Stimulated activated CD4-positive, alpha-beta T cell treated with anti-CD3 and anti-CD28 coated beads, Interleukin-4, amount 100 ng/mL, for 24 hours (primary cell): Measurements from ENCODE around the gene BAD.
A peak's percentile ranks its signal among the peaks of the same experiment; 100 is the strongest.

Experiments
- DNase-seq: peaks from one replicate; pipeline ENCODE4 v3.0.0-alpha.2; 2020

Gene BAD

DNA sequence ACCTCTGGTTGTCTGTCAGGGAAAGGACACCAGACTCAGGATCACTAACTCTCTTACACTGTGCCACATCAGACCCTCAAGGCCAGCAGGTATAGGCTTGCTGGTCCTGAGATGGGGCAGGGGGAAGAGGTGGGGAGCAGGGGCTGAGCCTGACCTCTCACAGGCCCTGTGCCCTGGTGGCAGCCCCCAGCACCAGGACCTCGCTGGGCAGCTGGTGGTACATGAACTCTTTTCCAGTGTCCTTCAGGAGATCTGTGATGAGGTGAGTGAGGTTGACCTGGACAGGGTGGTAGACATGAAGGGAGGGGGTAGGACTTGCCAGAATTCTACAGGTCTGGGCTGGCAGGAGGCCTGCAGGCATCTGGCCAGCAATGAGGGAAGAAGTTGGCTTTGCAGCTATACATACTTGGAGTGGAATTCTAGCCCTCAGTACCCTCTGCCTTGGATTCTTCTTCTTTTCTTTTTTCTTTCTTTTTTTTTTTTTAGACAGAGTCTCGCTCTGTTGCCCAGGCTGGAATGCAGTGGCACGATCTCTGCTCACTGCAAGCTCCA, 57.0 kb downstream of the BAD start:
- no peak for DNase-seq

DNA sequence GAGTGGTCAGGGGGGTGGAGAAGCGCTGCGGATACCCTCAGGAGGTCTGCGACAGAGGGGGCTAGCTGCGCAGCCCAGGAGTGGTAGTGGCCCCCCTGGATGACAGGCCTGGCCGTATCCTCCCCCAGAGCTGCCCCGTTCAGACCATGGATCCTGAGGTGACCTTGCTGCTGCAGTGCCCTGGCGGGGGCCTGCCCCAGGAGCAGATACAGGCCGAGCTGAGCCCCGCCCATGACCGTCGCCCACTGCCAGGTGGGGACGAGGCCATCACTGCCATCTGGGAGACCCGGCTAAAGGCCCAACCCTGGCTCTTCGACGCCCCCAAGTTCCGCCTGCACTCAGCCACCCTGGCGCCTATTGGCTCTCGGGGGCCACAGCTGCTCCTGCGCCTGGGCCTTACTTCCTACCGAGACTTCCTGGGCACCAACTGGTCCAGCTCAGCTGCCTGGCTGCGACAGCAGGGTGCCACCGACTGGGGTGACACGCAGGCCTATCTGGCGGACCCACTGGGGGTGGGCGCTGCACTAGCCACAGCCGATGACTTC, 57.9 kb downstream of the BAD start:
- peak; percentile 62 for DNase-seq

DNA sequence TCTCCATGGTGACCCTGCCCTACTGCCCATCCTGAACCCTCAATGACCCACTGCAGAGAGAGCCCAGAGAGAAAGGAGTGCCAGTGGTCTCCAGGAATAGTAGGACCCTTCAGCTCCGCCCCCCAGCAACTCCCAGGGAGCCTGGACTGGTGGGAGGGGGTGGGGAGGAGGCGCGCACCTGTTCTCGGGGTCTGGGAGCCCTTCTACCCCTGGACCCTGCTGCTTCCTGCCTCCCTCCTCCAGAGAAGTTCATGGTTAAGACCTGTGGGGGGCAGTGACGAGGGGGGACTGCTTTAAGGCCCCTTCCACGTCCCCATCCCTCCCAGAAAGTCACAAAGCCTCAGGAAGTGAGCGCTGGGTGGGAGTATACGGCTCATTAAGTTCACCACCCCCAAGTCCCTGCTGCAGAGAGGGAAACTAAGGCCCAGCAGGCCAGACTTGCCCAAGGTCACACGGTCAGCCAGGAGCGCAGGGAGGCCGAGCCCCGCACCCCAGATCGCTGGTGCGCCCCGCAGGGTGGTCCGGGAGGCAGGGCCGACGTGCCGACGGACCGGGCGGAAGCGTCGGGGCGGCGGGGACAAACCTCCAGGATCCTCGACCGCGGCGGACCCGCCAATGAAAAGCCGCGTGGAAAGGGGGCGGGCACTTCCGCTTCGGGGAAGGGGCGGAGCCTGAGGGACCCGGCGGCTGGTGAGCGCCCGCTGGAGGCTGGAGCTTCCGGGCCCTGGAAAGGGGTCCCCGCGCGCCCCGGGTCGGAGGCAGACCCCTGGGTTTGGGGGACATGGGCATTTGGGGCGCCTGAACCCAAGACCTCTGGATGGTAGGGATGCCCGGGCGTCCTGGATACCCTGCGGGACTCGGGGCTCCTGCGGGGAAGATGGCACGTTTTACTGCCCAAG, 58.6 kb downstream of the BAD start, which contains the start of the genes NUDT22 and TRPT1:
TSS of gene NUDT22 (plus strand) at position 667 of the 899 bp plus-strand sequence. CDS start 379 bp downstream, outside the sequence.
TSS of gene TRPT1 (minus strand) at position 579 of the 899 bp plus-strand sequence. CDS start at position 253, 326 bp downstream.
- DNase-seq = peak; percentile 93

DNA sequence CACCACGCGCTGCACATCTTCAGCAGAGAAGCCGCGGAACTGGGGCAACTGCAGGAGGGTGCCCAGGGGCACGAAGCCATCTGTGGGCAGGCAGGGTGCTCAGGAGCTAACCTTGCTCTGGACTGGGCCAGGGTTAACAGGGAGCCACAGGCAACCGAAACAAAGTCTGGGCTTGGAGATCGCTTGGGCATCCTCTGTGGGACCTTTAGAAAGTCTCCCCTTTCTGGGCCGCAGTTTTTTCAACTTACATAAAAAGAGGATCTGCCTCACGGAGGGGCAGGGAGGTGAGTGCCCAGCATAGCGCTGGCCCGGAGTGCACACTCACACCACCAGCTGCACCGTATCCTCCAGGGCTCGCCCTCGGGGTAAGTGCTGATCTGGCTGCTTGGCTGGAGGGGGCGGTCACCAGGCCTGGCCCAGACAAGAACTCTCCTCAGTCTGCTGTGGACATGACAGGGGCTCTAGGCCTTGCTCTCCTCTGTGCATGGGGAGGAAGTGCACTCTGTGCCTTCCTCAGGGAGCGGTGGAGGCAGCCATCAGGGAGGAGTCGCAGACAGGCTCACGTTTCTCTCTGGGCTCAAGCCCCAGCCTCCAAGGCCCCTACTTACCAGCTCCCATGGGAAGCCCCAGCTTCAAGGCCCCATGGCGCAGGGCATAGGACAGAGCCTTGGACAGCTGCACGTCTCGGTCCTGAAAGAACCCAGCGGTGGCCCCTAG, 59.4 kb downstream of the BAD start:
- no peak for DNase-seq

DNA sequence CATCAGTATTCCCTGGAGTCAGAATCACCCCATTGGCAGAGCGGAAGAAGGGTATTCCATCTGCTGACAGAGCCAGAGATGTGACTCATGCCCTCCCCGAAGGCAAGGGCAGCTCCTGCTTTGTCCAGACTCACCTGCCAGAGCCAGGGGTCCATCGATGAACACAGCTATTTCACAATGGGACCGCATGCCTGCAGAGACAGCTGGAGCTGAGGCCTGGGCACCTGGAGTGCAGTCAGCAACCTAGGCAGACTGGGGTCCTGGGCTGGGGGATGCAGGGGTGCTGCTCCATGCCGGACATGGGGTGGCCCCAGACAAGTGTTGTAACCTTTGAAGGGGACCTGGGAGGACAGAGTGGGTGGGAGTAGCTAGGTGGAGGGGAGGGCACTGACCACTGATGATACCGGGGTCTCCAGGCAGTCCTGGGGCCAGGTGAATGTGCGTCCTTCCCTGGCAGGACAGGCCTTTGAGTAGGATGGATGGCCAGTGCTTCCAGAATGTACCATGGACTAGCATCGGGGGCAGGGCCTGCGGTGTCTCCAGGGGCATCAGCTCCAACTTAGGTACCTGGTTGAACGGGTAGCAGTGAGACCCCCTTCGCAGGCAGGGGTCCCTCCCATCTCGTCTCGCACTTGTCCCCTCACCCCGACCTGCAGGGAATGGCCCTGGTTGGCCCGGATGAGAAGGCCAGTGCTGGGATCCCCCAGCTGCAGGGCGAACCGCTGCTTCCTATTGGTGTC, 60.1 kb downstream of the BAD start:
- no peak for DNase-seq

DNA sequence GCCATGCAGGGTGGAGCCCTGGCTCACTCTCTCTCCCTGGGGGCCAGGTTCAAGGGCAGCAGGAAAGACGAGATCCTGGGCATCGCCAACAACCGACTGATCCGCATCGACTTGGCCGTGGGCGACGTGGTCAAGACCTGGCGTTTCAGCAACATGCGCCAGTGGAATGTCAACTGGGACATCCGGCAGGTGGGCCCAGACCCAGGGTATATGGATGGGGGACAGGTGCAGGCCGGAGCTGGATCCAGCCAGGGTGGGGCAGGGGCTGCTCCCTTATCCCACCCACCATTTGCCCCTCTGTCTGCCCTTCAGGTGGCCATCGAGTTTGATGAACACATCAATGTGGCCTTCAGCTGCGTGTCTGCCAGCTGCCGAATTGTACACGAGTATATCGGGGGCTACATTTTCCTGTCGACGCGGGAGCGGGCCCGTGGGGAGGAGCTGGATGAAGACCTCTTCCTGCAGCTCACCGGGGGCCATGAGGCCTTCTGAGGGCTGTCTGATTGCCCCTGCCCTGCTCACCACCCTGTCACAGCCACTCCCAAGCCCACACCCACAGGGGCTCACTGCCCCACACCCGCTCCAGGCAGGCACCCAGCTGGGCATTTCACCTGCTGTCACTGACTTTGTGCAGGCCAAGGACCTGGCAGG, 61.3 kb downstream of the BAD start:
- DNase-seq = no peak

DNA sequence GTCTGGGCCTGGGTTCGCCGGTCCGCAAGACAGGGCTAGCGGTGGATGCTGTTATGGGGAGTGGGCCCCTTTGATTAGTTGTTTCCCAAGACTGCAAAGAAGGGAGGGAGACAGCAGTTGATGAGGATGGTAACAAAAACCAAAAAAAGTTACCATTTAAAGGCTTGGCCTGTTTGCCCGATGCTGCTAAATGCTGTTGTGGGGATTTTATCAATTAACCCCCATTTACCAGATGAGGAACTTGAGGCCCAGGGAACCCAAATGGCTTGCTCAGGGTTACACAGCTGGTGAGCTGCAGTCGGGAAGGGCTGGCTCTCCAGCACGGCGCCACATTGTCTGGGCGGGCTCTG, 61.8 kb downstream of the BAD start:
- DNase-seq = no peak

DNA sequence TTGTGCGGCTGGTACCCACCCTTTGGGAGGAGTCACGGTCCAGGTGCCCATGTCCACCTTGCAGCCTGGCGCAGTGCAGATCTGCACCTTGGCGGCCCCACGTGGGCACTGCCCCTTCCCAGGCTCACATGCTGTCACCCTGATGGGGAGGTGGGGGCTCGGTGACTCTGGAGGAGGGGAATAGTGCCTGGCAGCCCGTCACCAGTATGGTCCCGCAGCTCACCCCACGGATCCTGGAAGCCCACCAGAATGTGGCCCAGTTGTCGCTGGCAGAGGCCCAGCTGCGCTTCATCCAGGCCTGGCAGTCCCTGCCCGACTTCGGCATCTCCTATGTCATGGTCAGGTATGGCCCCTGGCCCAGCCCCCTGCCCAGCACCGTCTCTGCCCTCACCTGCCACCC, 63.7 kb downstream of the BAD start:
- DNase-seq = no peak

DNA sequence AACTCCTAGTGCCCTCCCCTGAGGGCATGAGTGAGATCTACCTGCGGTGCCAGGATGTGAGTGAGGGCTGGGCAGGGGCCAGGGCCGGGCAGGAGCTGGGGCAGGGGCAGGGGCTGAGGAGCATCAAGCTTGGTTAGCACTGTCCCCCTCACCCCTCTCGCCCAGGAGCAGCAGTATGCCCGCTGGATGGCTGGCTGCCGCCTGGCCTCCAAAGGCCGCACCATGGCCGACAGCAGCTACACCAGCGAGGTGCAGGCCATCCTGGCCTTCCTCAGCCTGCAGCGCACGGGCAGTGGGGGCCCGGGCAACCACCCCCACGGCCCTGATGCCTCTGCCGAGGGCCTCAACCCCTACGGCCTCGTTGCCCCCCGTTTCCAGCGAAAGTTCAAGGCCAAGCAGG, 64.2 kb downstream of the BAD start:
- DNase-seq = no peak
